Testis (tissue), 3 donors: ENCODE measurements around the gene THAP3. TPM values are rescaled to one million over a fixed set of nuclear protein-coding genes. Genes with fewer than 3 reads are reported as not detected.
"Not testable (repeated sequence)": the region's sequence is repeated elsewhere in the genome, so short reads cannot be mapped to it uniquely, and the experiment has no call there.

Experiments
- DNase-seq: peaks from one replicate; pipeline ENCODE4 v3.0.0-alpha.2; 2019
- H3K27ac ChIP-seq, 2 donors: fragments of 200-600 bp; sonication (generic); one replicate each; pipeline ENCODE4 v1.5.1; 2019
- H3K27me3 ChIP-seq: fragments of 200-600 bp; sonication (generic); one replicate; pipeline ENCODE4 v1.5.1; 2019
- H3K36me3 ChIP-seq: fragments of 200-600 bp; sonication (generic); one replicate; pipeline ENCODE4 v1.5.1; 2017; ENCODE audit warnings: low read depth; ENCODE audit errors: missing control alignments
- H3K4me1 ChIP-seq: fragments of 200-600 bp; sonication (generic); one replicate; pipeline ENCODE4 v1.5.1; 2019
- H3K4me3 ChIP-seq, 2 donors: fragments of 200-600 bp; sonication (generic); one replicate each; pipeline ENCODE4 v1.5.1; 2017 to 2019
- H3K9me3 ChIP-seq: fragments of 200-600 bp; sonication (generic); one replicate; pipeline ENCODE4 v1.5.1; 2017
- CTCF ChIP-seq, 3 experiments: fragments of 450-650 bp in 2 of 3; fragments of 200-600 bp in 1 of 3; sonication (generic) in 1 of 3; IDR thresholded peaks; one replicate each; pipeline ENCODE4 v1.5.1; 2016 to 2019; ENCODE audit warnings: antibody characterized with exemption in 3 of 3, mild to moderate bottlenecking in 2 of 3, moderate library complexity in 1 of 3
- POLR2A ChIP-seq: fragments of 450-650 bp; IDR thresholded peaks from one replicate; pipeline ENCODE4 v1.6.1; 2017; ENCODE audit warnings: antibody characterized with exemption, mild to moderate bottlenecking, moderate library complexity
- WGBS, 2 donors: methylation state at CpG; one replicate each; pipeline ENCODE4 v1.1.5; 2018; 5-methylcytosine and 5-hydroxymethylcytosine counted together
- intact Hi-C: fragments of 100-400 bp; cut with DNase I; formaldehyde crosslinking; loops from one replicate; pipeline ENCODE4 v1.15.1; 2023; ENCODE audit warnings: low total_unique reads
- polyA plus RNA-seq: library from polyadenylated mRNA; stranded (reverse); fragments of 350-450 nt; fragmentation: Illumina TruSeq; extraction: RNeasy Lipid Tissue Mini Kit (QIAGEN cat#74804); gene quantifications from one replicate; pipeline ENCODE4 v1.2.3, GENCODE V29; 2014; ENCODE audit warnings: low read depth, low replicate concordance; ENCODE audit not compliant: insufficient read depth
- total RNA-seq, 2 donors: library from RNA; depleted of rRNA; stranded (reverse); fragments of >200 nt; gene quantifications; one replicate each; pipeline ENCODE4 v1.2.3, GENCODE V29; 2016

The THAP3 gene
- total and polyA plus RNA-seq, 3 donors from 2014 or later: 28.7 to 41.9 (median 38.6) TPM

GRCh38 chr1:6635161-6635909, 10.7 kb downstream of the THAP3 start:
- no peak for TF ChIP-seq CTCF (IDR thresholded peaks at IDR 0.05)
- TF ChIP-seq POLR2A: no peak
- Histone ChIP-seq H3K4me3 (no peak overlapping the region), H3K27ac (no peak overlapping the region), H3K27me3 (no peaks in the 10 kb centered on the region), H3K9me3 (no peaks in the 10 kb centered on the region), H3K4me1 (peaks cover 7% of the 10 kb centered on the region), H3K36me3 (no peaks in the 10 kb centered on the region)
- intact Hi-C loops: no loop called here
- peak; percentile 53 for DNase-seq
- 78 to 80% methylated on average over 17 to 20 of the region's 20 CpGs for WGBS, 2 donors

GRCh38 chr1:6635910-6636760, 11.5 kb downstream of the THAP3 start:
- 67 to 76% methylated on average over 13 to 16 of the region's 16 CpGs for WGBS, 2 donors
- TF ChIP-seq CTCF (IDR thresholded peaks at IDR 0.05) (no peak), POLR2A (no peak)

GRCh38 chr1:6636778-6637177, 12.1 kb downstream of the THAP3 start:
- H3K27me3 ChIP-seq, H3K9me3 ChIP-seq, H3K27ac ChIP-seq, H3K36me3 ChIP-seq, intact Hi-C loops, H3K4me3 ChIP-seq, H3K4me1 ChIP-seq, DNase-seq: not testable (repeated sequence)
- WGBS, 2 donors: 93 to 98% methylated on average over 6 of the region's 6 CpGs

More at GRCh38 chr1:6635910-6636760, 11.5 kb downstream of the THAP3 start:
- Histone ChIP-seq H3K4me3 (no peak overlapping the region), H3K36me3 (no peaks in the 10 kb centered on the region), H3K27me3 (no peaks in the 10 kb centered on the region), H3K27ac (no peak overlapping the region), H3K4me1 (peaks cover 7% of the 10 kb centered on the region), H3K9me3 (no peaks in the 10 kb centered on the region)
- no peak for DNase-seq
- intact Hi-C loops: no loop called here

- intact Hi-C loops: no loop called here
- no peak for TF ChIP-seq CTCF (IDR thresholded peaks at IDR 0.05)
- TF ChIP-seq POLR2A: no peak
- H3K4me1 ChIP-seq: peaks cover 7% of the 10 kb centered on the region
These were observed 13.1 kb downstream of the THAP3 start for GRCh38 chr1:6637770-6638169.

GRCh38 chr1:6638226-6638625, 13.6 kb downstream of the THAP3 start:
- 60 to 76% methylated on average over 18 of the region's 18 CpGs for WGBS, 2 donors
- DNase-seq: peak; percentile 87
- Histone ChIP-seq H3K27me3 (no peaks in the 10 kb centered on the region), H3K4me1 (peaks cover 7% of the 10 kb centered on the region), H3K9me3 (no peaks in the 10 kb centered on the region), H3K27ac (peak overlapping the region in 1 of 2 donors; percentile 27), H3K36me3 (no peaks in the 10 kb centered on the region), H3K4me3 (no peak overlapping the region)
- TF ChIP-seq CTCF (IDR thresholded peaks at IDR 0.05): no peak
- TF ChIP-seq POLR2A: no peak
- intact Hi-C loops: no loop called here

More at GRCh38 chr1:6637770-6638169, 13.1 kb downstream of the THAP3 start:
- WGBS, 2 donors: 90 to 95% methylated on average over 9 of the region's 9 CpGs
- Histone ChIP-seq H3K4me3 (no peak overlapping the region), H3K27ac (peak overlapping the region in 1 of 2 donors; percentile 27), H3K27me3 (no peaks in the 10 kb centered on the region), H3K9me3 (no peaks in the 10 kb centered on the region), H3K36me3 (no peaks in the 10 kb centered on the region)
- no peak for DNase-seq

GRCh38 chr1:6640867-6641266, 16.2 kb downstream of the THAP3 start:
- H3K4me1 ChIP-seq, H3K27ac ChIP-seq, intact Hi-C loops, H3K36me3 ChIP-seq, H3K4me3 ChIP-seq, H3K9me3 ChIP-seq, H3K27me3 ChIP-seq, DNase-seq: not testable (repeated sequence)
- 85 to 93% methylated on average over 3 of the region's 3 CpGs for WGBS, 2 donors
